GM21825 (cell line): Measurements from ENCODE around the gene FCGR2B.
A peak's percentile ranks its signal among the peaks of the same experiment; 100 is the strongest.
"Not testable (repeated sequence)": the region's sequence is repeated elsewhere in the genome, so short reads cannot be mapped to it uniquely, and the experiment has no call there.

Experiments used
- ATAC-seq: cut with Tn5 transposase; IDR thresholded peaks from one replicate; pipeline ENCODE4 v1.9.1; 2021; ENCODE audit warnings: mild to moderate bottlenecking, moderate library complexity; ENCODE audit not compliant: unreplicated experiment

Gene FCGR2B

GRCh38 chr1:161705537-161705936 lies 42.6 kb downstream of the FCGR2B start:
- ATAC-seq: peak; percentile 36

- ATAC-seq: no peak
Measured at GRCh38 chr1:161706113-161706481, 43.2 kb downstream of the FCGR2B start.

GRCh38 chr1:161706482-161707347 lies 43.8 kb downstream of the FCGR2B start, which contains the start of gene FCRLA:
TSS of gene FCRLA (plus strand) at chr1:161707229. CDS start at chr1:161707265, 36 bp downstream.
- peak; percentile 59 for ATAC-seq

GRCh38 chr1:161707503-161707902 lies 44.6 kb downstream of the FCGR2B start:
- ATAC-seq: peak; percentile 4

- ATAC-seq: no peak
Measured at GRCh38 chr1:161709373-161709772, 46.4 kb downstream of the FCGR2B start.

GRCh38 chr1:161710560-161710959 lies 47.6 kb downstream of the FCGR2B start:
- ATAC-seq: no peak

GRCh38 chr1:161718559-161719324 lies 55.8 kb downstream of the FCGR2B start:
- ATAC-seq: peak; percentile 58

GRCh38 chr1:161719325-161719611 lies 56.3 kb downstream of the FCGR2B start:
- peak; percentile 44 for ATAC-seq

- no peak for ATAC-seq
Measured at GRCh38 chr1:161720422-161720821, 57.5 kb downstream of the FCGR2B start.

GRCh38 chr1:161720956-161721737 lies 58.2 kb downstream of the FCGR2B start, which contains the start of gene FCRLB:
TSS of gene FCRLB (plus strand) at chr1:161721544. CDS start at chr1:161722673, 1,129 bp downstream.
- ATAC-seq: no peak

GRCh38 chr1:161721738-161722343 lies 58.9 kb downstream of the FCGR2B start:
- ATAC-seq: no peak

- ATAC-seq: no peak
Measured at GRCh38 chr1:161722406-161722805, 59.5 kb downstream of the FCGR2B start.

GRCh38 chr1:161723459-161724141 lies 60.7 kb downstream of the FCGR2B start:
- ATAC-seq: no peak

GRCh38 chr1:161725258-161725907 lies 62.4 kb downstream of the FCGR2B start:
- ATAC-seq: not testable (repeated sequence)

- peak; percentile 19 for ATAC-seq
Measured at GRCh38 chr1:161725908-161726472, 63.0 kb downstream of the FCGR2B start.

- ATAC-seq: peak; percentile 46
Measured at GRCh38 chr1:161726473-161727255, 63.7 kb downstream of the FCGR2B start.

- ATAC-seq: peak; percentile 12
Measured at GRCh38 chr1:161727256-161727924, 64.4 kb downstream of the FCGR2B start.
